ENCODE measurements around the gene MUC6. TPM values are rescaled to one million over a fixed set of nuclear protein-coding genes. Genes with fewer than 3 reads are reported as not detected.

The MUC6 gene
- total and polyA plus RNA-seq, 9 of the 15 experiments (the other 6 are each of a cell fraction or from before 2014, with no cell fraction given) = not detected

DNA sequence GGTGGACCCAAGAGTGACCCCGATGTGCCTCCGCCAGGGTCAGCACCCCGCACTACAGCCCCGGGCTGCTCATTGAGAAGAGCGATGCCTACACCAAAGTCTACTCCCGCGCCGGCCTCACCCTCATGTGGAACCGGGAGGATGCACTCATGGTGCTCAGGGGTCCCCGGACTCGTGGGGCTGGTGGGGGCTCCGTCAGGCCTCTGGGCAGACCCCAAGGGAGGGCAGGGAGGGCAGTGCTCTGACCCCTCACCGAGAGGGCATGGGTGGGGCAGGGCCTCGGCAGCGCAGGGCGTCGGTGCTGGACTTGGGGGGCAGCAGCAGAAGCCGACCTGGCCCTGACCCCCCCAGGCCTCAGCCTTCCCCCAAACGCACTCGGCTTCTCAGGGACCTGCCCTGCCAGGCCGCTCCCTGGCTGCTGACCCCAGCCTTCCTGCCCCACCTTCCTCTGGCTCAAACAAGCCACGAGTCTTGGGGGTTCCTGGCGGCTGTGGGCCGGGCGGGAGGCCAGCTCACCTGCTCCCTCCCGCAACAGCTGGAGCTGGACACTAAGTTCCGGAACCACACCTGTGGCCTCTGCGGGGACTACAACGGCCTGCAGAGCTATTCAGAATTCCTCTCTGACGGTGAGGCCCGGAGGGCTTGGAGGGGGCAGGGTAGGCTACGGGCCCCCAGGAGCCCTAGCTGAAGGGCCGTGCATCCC lies 41.0 kb upstream of the MUC6 start:
- ATAC-seq (no peak), DNase-seq (ENCODE audit: extremely low read depth in 1 of 4, low spot score in 3 of 4) (no peak), FAIRE-seq (no peak)
- ChIA-PET CTCF (ENCODE audit: low intra/inter-chr PET ratio) (no interaction called here), POLR2A (no interaction called here)
- no peaks in the 10 kb centered on the region for H3K9me3 ChIP-seq (replicated peaks; ENCODE audit: control insufficient read depth, insufficient read depth, low read depth, low read length)
- no peaks in the 10 kb centered on the region for H3K36me3 ChIP-seq (ENCODE audit: control insufficient read depth, insufficient read depth, low read length)
- no TSS peak for BruUV-seq (replicated peaks)
- no peak overlapping the region for H3K4me3 ChIP-seq
- no peak overlapping the region for H3K4me2 ChIP-seq (ENCODE audit: insufficient read depth, low read length)
- 0 out of 2 replicates have a peak, but pooled peaks cover 3% of the 10 kb centered on the region for H4K20me1 ChIP-seq (replicated peaks; ENCODE audit: control insufficient read depth, insufficient read depth, low read length)
- no peak overlapping the region for H2AFZ ChIP-seq (ENCODE audit: low read depth, low read length)
- in situ Hi-C loops (cut with MboI) = no loop called here
- no peak overlapping the region for H3K9ac ChIP-seq (ENCODE audit: insufficient read depth in 1 of 2, low read depth in 2 of 2, low read length in 2 of 2)
- H3K27ac ChIP-seq (ENCODE audit: extremely low read depth, low read depth, low read length) = no peak overlapping the region
- intact Hi-C loops (cut with micrococcal nuclease) = no loop called here
- H3K27me3 ChIP-seq (ENCODE audit: control insufficient read depth in 2 of 2, insufficient read depth in 2 of 2, low read length in 2 of 2) = peaks cover 3 to 31% of the 10 kb centered on the region in 2 experiments; a peak in 4 of 5 replicates
- no peaks in the 10 kb centered on the region for H3K9me1 ChIP-seq (ENCODE audit: control insufficient read depth, insufficient read depth, low read length)
- H3K4me1 ChIP-seq (replicated peaks in 1 of 2; ENCODE audit: control insufficient read depth in 2 of 2, insufficient read depth in 2 of 2, low read length in 2 of 2) = peaks cover 0 to 15% of the 10 kb centered on the region in 2 experiments; a peak in 1 of 5 replicates
- no peak for TF ChIP-seq YBX1 (IDR thresholded peaks at IDR 0.05)
- no peak for TF ChIP-seq MCM5 (IDR thresholded peaks at IDR 0.05; ENCODE audit: low read depth)
- H3K79me2 ChIP-seq (ENCODE audit: control insufficient read depth, insufficient read depth, low read length) = no peaks in the 10 kb centered on the region
- 12% methylated on average over 16 of the region's 33 CpGs for WGBS (ENCODE audit: insufficient coverage, low coverage, missing lambda C conversion rate)

DNA sequence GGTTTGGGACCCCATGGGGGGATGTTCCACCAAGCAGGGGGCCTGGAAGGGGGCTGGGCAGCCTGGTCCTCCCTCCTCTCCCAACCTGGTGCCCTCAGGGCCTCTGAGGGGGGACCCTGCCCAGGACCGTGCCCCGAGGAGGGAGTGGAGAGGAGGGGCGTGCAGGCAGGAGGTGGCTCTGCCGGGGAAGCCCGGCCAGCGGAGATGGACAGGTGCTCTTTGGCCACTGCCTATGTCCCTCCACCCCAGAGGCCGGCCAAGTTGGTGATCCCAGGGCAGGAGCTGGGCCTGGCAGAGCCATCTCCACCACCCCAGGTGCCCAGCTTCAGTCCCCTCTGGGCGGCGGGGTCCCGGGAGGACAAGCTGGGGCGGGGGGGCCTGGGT lies 40.5 kb upstream of the MUC6 start:
- no peak for DNase-seq (ENCODE audit: extremely low read depth in 1 of 4, low spot score in 3 of 4)
- intact Hi-C loops (cut with micrococcal nuclease) (no loop called here), in situ Hi-C loops (cut with MboI) (no loop called here)
- H3K9ac ChIP-seq (ENCODE audit: insufficient read depth in 1 of 2, low read depth in 2 of 2, low read length in 2 of 2) = no peak overlapping the region
- H3K4me1 ChIP-seq (replicated peaks in 1 of 2; ENCODE audit: control insufficient read depth in 2 of 2, insufficient read depth in 2 of 2, low read length in 2 of 2) = peaks cover 0 to 19% of the 10 kb centered on the region in 2 experiments; a peak in 3 of 5 replicates
- ChIA-PET POLR2A (no interaction called here), CTCF (ENCODE audit: low intra/inter-chr PET ratio) (no interaction called here)
- ATAC-seq = no peak
- H3K9me1 ChIP-seq (ENCODE audit: control insufficient read depth, insufficient read depth, low read length) = no peaks in the 10 kb centered on the region
- H3K79me2 ChIP-seq (ENCODE audit: control insufficient read depth, insufficient read depth, low read length) = no peaks in the 10 kb centered on the region
- FAIRE-seq = no peak
- no peak overlapping the region for H3K4me3 ChIP-seq
- no peaks in the 10 kb centered on the region for H3K36me3 ChIP-seq (ENCODE audit: control insufficient read depth, insufficient read depth, low read length)
- 0% methylated on average over 4 of the region's 11 CpGs for WGBS (ENCODE audit: insufficient coverage, low coverage, missing lambda C conversion rate)
- BruUV-seq (replicated peaks) = no TSS peak
- H4K20me1 ChIP-seq (replicated peaks; ENCODE audit: control insufficient read depth, insufficient read depth, low read length) = 0 out of 2 replicates have a peak, but pooled peaks cover 3% of the 10 kb centered on the region
- H3K9me3 ChIP-seq (replicated peaks; ENCODE audit: control insufficient read depth, insufficient read depth, low read depth, low read length) = no peaks in the 10 kb centered on the region
- H3K27ac ChIP-seq (ENCODE audit: extremely low read depth, low read depth, low read length) = no peak overlapping the region
- no peak overlapping the region for H2AFZ ChIP-seq (ENCODE audit: low read depth, low read length)
- H3K27me3 ChIP-seq (ENCODE audit: control insufficient read depth in 2 of 2, insufficient read depth in 2 of 2, low read length in 2 of 2) = peaks cover 3 to 29% of the 10 kb centered on the region in 2 experiments; a peak in 4 of 5 replicates
- no peak overlapping the region for H3K4me2 ChIP-seq (ENCODE audit: insufficient read depth, low read length)
- TF ChIP-seq PTRF (tag; IDR thresholded peaks at IDR 0.05) (no peak), XRCC5 (IDR thresholded peaks at IDR 0.05; ENCODE audit: low read depth, low read length) (no peak), MYC (IDR thresholded peaks at IDR 0.05; ENCODE audit: low read depth, low read length) (no peak), MYC (CRISPR knock-in tag; IDR thresholded peaks at IDR 0.05; ENCODE audit: borderline replicate concordance, low read depth) (no peak), NUFIP1 (IDR thresholded peaks at IDR 0.05; ENCODE audit: partially characterized antibody) (no peak), ZFP30 (CRISPR knock-in tag; IDR thresholded peaks at IDR 0.05; ENCODE audit: borderline replicate concordance) (no peak), BCLAF1 (IDR thresholded peaks at IDR 0.05; ENCODE audit: borderline replicate concordance in 1 of 2, control insufficient read depth in 1 of 2, low read depth in 2 of 2, low read length in 1 of 2) (no peak), MCM5 (IDR thresholded peaks at IDR 0.05; ENCODE audit: low read depth) (no peak)
- TF ChIP-seq, protein P1, sequence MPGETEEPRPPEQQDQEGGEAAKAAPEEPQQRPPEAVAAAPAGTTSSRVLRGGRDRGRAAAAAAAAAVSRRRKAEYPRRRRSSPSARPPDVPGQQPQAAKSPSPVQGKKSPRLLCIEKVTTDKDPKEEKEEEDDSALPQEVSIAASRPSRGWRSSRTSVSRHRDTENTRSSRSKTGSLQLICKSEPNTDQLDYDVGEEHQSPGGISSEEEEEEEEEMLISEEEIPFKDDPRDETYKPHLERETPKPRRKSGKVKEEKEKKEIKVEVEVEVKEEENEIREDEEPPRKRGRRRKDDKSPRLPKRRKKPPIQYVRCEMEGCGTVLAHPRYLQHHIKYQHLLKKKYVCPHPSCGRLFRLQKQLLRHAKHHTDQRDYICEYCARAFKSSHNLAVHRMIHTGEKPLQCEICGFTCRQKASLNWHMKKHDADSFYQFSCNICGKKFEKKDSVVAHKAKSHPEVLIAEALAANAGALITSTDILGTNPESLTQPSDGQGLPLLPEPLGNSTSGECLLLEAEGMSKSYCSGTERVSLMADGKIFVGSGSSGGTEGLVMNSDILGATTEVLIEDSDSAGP (CRISPR knock-in tag; IDR thresholded peaks at IDR 0.05) = no peak

Data from K562 (cell line).